22Rv1 (cell line): ENCODE results near the gene CLMN.

ENCODE experiments used
- H3K27ac ChIP-seq: fragments of 450-650 bp; 2 replicates; pipeline ENCODE4 v1.5.1; 2017
- CTCF ChIP-seq: fragments of 450-650 bp; IDR thresholded peaks from 2 replicates; pipeline ENCODE4 v1.5.1; 2017; ENCODE audit warnings: mild to moderate bottlenecking
- ZFX ChIP-seq: fragments of 450-650 bp; IDR thresholded peaks from 2 replicates; pipeline ENCODE4 v1.6.1; 2017; ENCODE audit warnings: antibody characterized with exemption, borderline replicate concordance

Gene CLMN

GRCh38 chr14:95360828-95361227 lies 41.1 kb upstream of the CLMN start:
- TF ChIP-seq ZFX (no peak), CTCF (no peak)
- H3K27ac ChIP-seq = no peak overlapping the region

GRCh38 chr14:95359994-95360826 lies 40.5 kb upstream of the CLMN start:
- TF ChIP-seq ZFX (no peak), CTCF (no peak)
- no peak overlapping the region for H3K27ac ChIP-seq

GRCh38 chr14:95356245-95356869 lies 36.6 kb upstream of the CLMN start:
- H3K27ac ChIP-seq = no peak overlapping the region
- TF ChIP-seq ZFX (no peak), CTCF (no peak)

GRCh38 chr14:95355422-95355821 lies 35.7 kb upstream of the CLMN start:
- no peak for TF ChIP-seq CTCF
- TF ChIP-seq ZFX = no peak
- H3K27ac ChIP-seq = no peak overlapping the region

GRCh38 chr14:95354834-95355233 lies 35.1 kb upstream of the CLMN start:
- no peak for TF ChIP-seq ZFX
- no peak for TF ChIP-seq CTCF
- no peak overlapping the region for H3K27ac ChIP-seq

- TF ChIP-seq CTCF (no peak), ZFX (no peak)
- H3K27ac ChIP-seq = no peak overlapping the region
Measured at GRCh38 chr14:95353664-95354063, 34.0 kb upstream of the CLMN start.

GRCh38 chr14:95353007-95353406 lies 33.3 kb upstream of the CLMN start:
- no peak for TF ChIP-seq CTCF
- no peak for TF ChIP-seq ZFX
- H3K27ac ChIP-seq = no peak overlapping the region
